Activated naive CD8-positive, alpha-beta T cell treated with anti-CD3 and anti-CD28 coated beads, Interleukin-2, amount 10 ng/mL, durations not matched to agents 7 days and 5 days (primary cell): ENCODE measurements around the gene PDZD8. TPM values are rescaled to one million over a fixed set of nuclear protein-coding genes. Genes with fewer than 3 reads are reported as not detected.

Experiments
- ATAC-seq: fragments of 150-1000 bp; cut with Tn5 transposase; one replicate; pipeline ENCODE4 v1.10.0; 2021; ENCODE audit warnings: low read depth, moderate library complexity
- POLR2A ChIA-PET: fragments of 350-600 bp; sonication (Branson Sonifier 250); formaldehyde crosslinking; loops from one replicate; lab custom pipeline; 2021; ENCODE audit warnings: antibody characterized with exemption; lab: Charles Lee
- DNase-seq: peaks from one replicate; pipeline ENCODE4 v3.0.0; 2021
- H3K27ac Mint-ChIP-seq: one replicate; pipeline ENCODE4 v1.8.0; 2022; ENCODE audit warnings: mild to moderate bottlenecking, mixed read lengths
- H3K27me3 Mint-ChIP-seq: one replicate; pipeline ENCODE4 v1.8.0; 2022; ENCODE audit warnings: mild to moderate bottlenecking, moderate library complexity, mixed read lengths
- H3K36me3 Mint-ChIP-seq: one replicate; pipeline ENCODE4 v1.8.0; 2021; ENCODE audit warnings: mild to moderate bottlenecking, mixed read lengths
- H3K4me1 Mint-ChIP-seq: one replicate; pipeline ENCODE4 v1.8.0; 2021; ENCODE audit warnings: mixed read lengths
- H3K4me3 Mint-ChIP-seq: one replicate; pipeline ENCODE4 v1.8.0; 2022; ENCODE audit warnings: mild to moderate bottlenecking, moderate library complexity, mixed read lengths
- H3K9me3 Mint-ChIP-seq: one replicate; pipeline ENCODE4 v1.8.0; 2021; ENCODE audit warnings: mixed read lengths
- total RNA-seq, 2 experiments: library from RNA; stranded (reverse); gene quantifications; one replicate each; pipeline ENCODE4 v1.2.3, GENCODE V29; 2021

Gene PDZD8, protein sequence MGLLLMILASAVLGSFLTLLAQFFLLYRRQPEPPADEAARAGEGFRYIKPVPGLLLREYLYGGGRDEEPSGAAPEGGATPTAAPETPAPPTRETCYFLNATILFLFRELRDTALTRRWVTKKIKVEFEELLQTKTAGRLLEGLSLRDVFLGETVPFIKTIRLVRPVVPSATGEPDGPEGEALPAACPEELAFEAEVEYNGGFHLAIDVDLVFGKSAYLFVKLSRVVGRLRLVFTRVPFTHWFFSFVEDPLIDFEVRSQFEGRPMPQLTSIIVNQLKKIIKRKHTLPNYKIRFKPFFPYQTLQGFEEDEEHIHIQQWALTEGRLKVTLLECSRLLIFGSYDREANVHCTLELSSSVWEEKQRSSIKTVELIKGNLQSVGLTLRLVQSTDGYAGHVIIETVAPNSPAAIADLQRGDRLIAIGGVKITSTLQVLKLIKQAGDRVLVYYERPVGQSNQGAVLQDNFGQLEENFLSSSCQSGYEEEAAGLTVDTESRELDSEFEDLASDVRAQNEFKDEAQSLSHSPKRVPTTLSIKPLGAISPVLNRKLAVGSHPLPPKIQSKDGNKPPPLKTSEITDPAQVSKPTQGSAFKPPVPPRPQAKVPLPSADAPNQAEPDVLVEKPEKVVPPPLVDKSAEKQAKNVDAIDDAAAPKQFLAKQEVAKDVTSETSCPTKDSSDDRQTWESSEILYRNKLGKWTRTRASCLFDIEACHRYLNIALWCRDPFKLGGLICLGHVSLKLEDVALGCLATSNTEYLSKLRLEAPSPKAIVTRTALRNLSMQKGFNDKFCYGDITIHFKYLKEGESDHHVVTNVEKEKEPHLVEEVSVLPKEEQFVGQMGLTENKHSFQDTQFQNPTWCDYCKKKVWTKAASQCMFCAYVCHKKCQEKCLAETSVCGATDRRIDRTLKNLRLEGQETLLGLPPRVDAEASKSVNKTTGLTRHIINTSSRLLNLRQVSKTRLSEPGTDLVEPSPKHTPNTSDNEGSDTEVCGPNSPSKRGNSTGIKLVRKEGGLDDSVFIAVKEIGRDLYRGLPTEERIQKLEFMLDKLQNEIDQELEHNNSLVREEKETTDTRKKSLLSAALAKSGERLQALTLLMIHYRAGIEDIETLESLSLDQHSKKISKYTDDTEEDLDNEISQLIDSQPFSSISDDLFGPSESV
- 10 to 100 TPM; 16.0 to 18.8 TPM for total RNA-seq

DNA sequence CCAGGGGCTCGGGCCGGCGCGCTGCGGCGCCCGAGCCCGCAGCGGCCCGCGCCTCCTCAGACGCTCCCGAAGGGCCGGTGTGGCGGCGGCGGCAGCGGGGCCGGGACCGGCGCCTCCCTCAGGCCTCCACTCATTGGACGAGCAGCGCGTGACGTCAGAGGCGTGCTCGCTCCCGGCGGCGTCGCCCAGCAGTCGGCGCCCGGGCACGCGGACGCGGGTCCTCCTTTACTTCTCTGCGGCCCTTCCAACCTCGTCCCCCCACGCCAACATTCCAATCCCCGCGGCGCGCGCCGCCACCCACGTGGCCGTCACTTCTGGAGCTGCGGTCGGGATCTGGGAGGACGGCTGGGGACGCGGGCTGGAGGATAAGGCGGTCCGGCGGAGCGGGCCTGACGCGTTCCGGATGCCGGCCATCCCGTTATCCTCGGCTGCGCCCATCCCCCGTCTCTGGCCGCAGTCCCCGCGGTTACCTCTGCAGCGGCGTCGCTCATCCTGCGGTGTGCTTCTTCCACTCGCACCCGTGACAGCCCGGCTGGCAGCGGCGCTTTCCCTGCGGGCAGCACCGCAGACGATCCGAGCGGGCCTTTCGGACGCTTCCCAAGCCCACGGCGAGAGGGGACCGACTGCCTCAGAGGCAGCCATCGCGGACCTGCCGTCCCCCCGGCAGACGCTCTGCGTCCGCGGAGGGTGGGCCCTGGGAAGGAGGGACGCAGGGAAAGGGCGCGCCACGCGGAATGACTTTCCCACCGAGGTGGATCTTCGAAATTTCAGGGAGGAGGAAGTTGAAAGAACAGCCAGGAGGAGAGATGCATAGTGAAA lies at the start of gene PDZD8:
TSS of gene PDZD8 (minus strand) at position 81 of the 819 bp plus-strand sequence. CDS start 213 bp downstream, outside the sequence.
- peak; percentile 93 for DNase-seq
- H3K4me3 Mint-ChIP-seq: peak within 1 kb of the TSS; percentile 93
- POLR2A ChIA-PET: no interaction called here
- peak within 1 kb of the TSS; percentile 87 for H3K27ac Mint-ChIP-seq
- H3K9me3 Mint-ChIP-seq: no peaks in the 10 kb centered on the region
- peaks cover 40% of the 10 kb centered on the region for H3K27me3 Mint-ChIP-seq
- ATAC-seq: peak; percentile 85
- peaks cover 20% of the 10 kb centered on the region for H3K4me1 Mint-ChIP-seq
- peaks cover 6% of the 10 kb centered on the region for H3K36me3 Mint-ChIP-seq

DNA sequence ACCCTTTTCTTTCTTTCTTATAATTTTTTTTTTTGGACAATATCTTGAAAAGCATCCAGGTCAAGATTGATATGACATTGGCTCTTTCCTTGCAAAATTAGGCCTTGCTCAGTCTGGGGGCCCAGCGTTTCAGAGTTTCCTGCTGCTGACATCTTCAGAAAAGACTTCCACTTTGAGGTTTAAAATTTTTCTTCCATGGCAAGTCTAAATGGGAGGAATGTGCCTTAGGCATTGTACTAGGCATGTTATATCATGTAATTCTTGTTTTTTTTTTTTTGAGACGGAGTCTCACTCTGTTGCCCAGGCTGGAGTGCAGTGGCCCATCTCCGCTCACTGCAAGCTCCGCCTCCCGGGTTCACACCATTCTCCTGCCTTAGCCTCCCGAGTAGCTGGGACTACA lies 48.9 kb upstream of the PDZD8 start:
- H3K27ac Mint-ChIP-seq: no peak overlapping the region

DNA sequence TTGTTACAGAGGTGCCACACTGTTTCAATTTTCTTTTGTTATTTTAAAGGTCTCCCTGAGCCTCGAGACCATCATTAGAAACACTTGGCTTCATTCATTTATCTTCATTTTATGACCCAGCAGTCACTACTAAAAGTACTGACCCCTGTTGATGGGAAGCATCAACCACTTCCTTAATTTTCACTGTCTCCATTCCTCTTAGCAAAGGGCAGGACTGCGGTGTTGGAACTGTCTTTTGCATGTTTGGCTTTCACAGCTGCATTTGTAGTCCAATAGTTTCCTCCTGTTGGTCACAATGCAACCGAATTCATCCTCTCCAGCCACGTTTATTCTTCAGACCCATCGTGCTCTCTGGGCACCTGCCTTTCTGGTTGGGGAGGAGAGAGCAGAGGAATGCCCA lies 46.7 kb upstream of the PDZD8 start:
- Mint-ChIP-seq H3K27me3 (peaks cover 10% of the 10 kb centered on the region), H3K4me1 (no peaks in the 10 kb centered on the region), H3K4me3 (no peak overlapping the region), H3K36me3 (no peaks in the 10 kb centered on the region), H3K27ac (no peak overlapping the region), H3K9me3 (no peaks in the 10 kb centered on the region)
- POLR2A ChIA-PET: no interaction called here
- ATAC-seq (no peak), DNase-seq (no peak)

More for the DNA sequence above, 48.9 kb upstream of the PDZD8 start:
- POLR2A ChIA-PET: no interaction called here
- Mint-ChIP-seq H3K4me1 (no peaks in the 10 kb centered on the region), H3K9me3 (no peaks in the 10 kb centered on the region), H3K27me3 (peaks cover 10% of the 10 kb centered on the region), H3K36me3 (no peaks in the 10 kb centered on the region), H3K4me3 (no peak overlapping the region)
- ATAC-seq (no peak), DNase-seq (no peak)

DNA sequence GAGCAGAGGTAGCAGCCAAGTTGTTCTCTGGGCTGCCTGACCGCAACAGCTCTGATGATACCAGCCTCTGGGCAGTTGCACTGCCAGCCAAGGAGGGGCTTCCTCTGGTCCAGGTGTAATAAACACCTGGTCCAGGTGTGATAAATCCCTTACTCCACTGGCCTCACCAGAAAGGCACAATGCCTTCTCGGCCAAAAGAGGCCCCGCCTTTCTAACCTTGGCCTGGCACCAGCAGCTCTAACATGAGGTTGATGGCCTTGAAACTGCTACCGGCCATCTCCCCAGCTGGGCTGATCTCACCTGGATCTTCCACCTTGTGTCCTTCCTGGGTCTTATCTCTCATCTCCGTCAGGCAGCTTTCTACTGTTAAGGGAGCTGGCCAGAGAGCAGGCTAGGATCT lies 45.5 kb upstream of the PDZD8 start:
- ATAC-seq: no peak
- Mint-ChIP-seq H3K4me1 (no peaks in the 10 kb centered on the region), H3K36me3 (no peaks in the 10 kb centered on the region), H3K27me3 (peaks cover 8% of the 10 kb centered on the region), H3K4me3 (no peak overlapping the region), H3K9me3 (no peaks in the 10 kb centered on the region), H3K27ac (no peak overlapping the region)
- POLR2A ChIA-PET: no interaction called here
- DNase-seq: no peak

DNA sequence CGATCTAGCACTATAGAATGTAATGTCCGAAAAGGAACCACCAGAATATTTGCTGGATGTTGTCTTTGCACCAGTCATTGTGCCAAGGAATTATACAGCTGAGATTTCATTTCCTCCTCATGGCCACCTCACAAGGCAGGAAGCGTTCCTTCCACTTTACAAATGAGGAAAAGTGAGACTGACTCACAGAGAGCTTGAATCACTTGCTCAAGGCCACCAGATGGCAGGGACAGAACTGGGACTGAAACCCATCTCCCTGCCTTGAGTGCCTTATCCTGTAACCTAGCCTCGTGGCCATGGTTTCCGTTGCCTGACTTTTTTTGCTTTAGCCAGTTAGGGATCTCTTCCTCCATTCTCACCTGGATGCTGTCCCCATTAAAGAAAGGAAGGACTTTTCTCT lies 44.7 kb upstream of the PDZD8 start:
- Mint-ChIP-seq H3K4me3 (no peak overlapping the region), H3K9me3 (no peaks in the 10 kb centered on the region), H3K27me3 (peaks cover 8% of the 10 kb centered on the region), H3K27ac (no peak overlapping the region), H3K36me3 (no peaks in the 10 kb centered on the region), H3K4me1 (no peaks in the 10 kb centered on the region)
- ATAC-seq: no peak
- POLR2A ChIA-PET: no interaction called here
- DNase-seq: no peak

DNA sequence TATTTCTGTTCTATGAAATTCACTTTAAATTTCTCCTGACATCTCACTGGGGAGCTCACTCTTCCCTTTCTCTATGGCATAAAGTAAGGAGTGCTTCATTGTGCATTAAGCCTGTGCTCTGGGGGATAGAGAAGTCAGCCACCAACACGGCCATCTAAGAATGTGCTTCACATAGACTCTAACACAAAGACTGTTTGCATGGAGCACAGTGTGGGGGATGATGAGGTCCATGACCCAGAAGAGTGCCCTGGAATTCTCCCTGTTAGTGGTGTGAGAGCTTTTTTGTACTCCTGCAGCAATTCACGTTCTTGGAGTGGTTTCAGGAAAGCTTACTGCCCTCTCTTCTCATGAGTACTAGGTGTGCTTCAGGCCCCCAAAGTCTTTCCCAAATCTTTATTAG lies 43.9 kb upstream of the PDZD8 start:
- Mint-ChIP-seq H3K27ac (no peak overlapping the region), H3K27me3 (peaks cover 10% of the 10 kb centered on the region), H3K4me3 (no peak overlapping the region), H3K36me3 (no peaks in the 10 kb centered on the region), H3K4me1 (no peaks in the 10 kb centered on the region), H3K9me3 (no peaks in the 10 kb centered on the region)
- POLR2A ChIA-PET: no interaction called here
- no peak for DNase-seq
- no peak for ATAC-seq

DNA sequence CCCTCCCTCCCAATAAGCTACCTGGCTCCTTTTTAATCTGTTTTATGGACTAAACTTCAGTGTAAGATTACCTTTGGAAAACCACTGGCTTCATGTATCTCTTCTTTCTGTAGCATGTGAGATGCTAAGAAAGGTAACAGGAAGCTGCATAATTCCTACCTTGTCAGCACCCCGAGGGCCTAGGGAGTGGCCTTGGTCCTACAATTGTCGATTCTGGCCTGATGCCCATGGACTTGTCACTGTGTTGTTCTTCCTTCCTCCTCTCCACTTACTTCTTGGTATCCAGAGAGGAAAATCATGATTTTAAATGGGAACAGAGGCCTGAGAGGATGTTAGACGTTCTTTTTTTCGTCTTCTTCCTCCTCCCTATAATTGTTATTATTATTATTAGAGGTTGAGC lies 42.9 kb upstream of the PDZD8 start:
- Mint-ChIP-seq H3K4me1 (no peaks in the 10 kb centered on the region), H3K27me3 (peaks cover 14% of the 10 kb centered on the region), H3K27ac (no peak overlapping the region), H3K36me3 (no peaks in the 10 kb centered on the region), H3K4me3 (no peak overlapping the region), H3K9me3 (no peaks in the 10 kb centered on the region)
- POLR2A ChIA-PET: no interaction called here
- ATAC-seq (no peak), DNase-seq (no peak)

DNA sequence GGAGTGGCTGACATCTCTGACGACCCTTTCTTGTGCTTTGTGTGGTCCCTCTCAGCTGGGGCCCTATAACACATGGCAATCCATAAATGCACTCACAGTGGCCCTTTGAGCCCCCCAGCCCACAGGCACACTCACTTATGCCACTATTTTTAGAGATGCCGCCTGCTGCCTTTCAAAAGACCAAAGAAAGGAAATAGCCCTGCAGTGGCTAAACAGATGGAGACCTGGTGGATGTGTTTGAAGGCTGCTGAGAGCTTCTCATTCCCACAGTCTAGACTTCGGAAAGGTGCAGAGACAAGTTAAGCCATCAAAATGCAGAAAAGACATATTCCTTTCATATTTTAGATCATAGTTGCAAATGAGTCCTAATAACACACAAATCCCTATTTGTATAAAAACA lies 42.0 kb upstream of the PDZD8 start:
- Mint-ChIP-seq H3K4me1 (no peaks in the 10 kb centered on the region), H3K9me3 (no peaks in the 10 kb centered on the region), H3K4me3 (no peak overlapping the region), H3K27me3 (peaks cover 21% of the 10 kb centered on the region), H3K27ac (no peak overlapping the region), H3K36me3 (no peaks in the 10 kb centered on the region)
- no peak for ATAC-seq
- no peak for DNase-seq
- POLR2A ChIA-PET: no interaction called here

DNA sequence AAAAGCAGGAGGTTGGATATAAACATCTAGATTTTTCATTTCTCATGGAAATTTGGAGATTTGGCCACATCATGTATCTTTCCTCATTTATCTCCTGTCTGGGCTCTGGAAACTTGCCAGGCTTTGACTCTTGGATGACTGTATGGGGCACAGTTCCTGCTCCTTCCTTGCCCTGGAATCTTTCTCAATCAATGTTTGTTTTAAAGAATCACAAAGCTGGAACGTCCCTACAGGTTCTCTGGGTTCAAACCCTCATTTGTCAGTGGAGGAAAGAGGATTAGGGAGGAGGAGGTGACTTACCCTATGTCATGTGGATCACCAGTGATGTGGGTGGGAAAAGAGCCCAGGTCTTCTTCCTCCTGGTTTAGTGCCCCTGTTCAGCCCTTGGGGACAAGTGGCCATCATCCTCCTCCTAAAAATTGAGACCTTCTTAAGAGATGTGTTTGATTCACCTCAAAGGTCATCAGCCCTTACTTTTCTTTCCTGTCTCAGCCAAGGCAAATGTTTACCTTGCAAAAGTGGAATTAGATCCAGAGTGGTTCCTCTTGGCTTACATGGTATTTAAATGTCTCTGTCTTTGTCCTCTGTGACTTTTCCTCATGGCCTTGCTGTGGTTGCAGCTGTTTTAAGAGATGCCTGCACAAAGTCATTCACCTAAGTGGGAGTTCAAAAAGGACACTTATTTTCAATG lies 38.8 kb upstream of the PDZD8 start:
- ATAC-seq: no peak
- Mint-ChIP-seq H3K36me3 (no peaks in the 10 kb centered on the region), H3K27ac (no peak overlapping the region), H3K9me3 (no peaks in the 10 kb centered on the region), H3K27me3 (peaks cover 23% of the 10 kb centered on the region), H3K4me3 (no peak overlapping the region), H3K4me1 (no peaks in the 10 kb centered on the region)
- POLR2A ChIA-PET: no interaction called here
- DNase-seq: no peak

DNA sequence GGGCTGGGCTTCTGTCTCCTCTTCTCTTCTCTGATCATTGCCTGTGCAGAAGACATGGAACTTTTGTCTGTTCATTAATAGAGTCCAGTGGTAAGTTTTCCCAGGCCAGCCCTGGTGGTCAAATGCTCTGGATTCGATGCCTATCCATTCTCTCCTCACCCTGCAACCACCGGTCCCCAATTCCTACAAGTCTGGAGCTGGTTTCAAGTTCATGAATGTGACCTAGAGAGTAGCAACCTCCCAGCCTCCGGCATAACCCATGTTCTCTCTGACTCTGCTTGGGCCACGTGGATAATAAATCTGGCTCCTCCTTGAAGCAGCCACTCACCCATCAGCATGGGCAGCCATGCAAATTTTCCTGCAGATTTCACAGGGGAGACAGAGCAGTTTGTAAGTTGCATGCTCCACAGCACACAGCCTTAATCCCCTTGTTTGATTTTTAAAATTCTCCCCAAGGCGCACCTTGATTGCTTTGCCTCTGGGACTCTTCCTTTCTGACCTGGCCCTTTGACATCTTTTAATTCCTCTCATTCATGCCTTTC lies 37.3 kb upstream of the PDZD8 start:
- H3K4me3 Mint-ChIP-seq: no peak overlapping the region
- H3K27me3 Mint-ChIP-seq: peaks cover 19% of the 10 kb centered on the region
- DNase-seq (no peak), ATAC-seq (no peak)
- no peaks in the 10 kb centered on the region for H3K9me3 Mint-ChIP-seq
- POLR2A ChIA-PET: no interaction called here
- no peaks in the 10 kb centered on the region for H3K4me1 Mint-ChIP-seq
- H3K36me3 Mint-ChIP-seq: no peaks in the 10 kb centered on the region
- H3K27ac Mint-ChIP-seq: no peak overlapping the region

DNA sequence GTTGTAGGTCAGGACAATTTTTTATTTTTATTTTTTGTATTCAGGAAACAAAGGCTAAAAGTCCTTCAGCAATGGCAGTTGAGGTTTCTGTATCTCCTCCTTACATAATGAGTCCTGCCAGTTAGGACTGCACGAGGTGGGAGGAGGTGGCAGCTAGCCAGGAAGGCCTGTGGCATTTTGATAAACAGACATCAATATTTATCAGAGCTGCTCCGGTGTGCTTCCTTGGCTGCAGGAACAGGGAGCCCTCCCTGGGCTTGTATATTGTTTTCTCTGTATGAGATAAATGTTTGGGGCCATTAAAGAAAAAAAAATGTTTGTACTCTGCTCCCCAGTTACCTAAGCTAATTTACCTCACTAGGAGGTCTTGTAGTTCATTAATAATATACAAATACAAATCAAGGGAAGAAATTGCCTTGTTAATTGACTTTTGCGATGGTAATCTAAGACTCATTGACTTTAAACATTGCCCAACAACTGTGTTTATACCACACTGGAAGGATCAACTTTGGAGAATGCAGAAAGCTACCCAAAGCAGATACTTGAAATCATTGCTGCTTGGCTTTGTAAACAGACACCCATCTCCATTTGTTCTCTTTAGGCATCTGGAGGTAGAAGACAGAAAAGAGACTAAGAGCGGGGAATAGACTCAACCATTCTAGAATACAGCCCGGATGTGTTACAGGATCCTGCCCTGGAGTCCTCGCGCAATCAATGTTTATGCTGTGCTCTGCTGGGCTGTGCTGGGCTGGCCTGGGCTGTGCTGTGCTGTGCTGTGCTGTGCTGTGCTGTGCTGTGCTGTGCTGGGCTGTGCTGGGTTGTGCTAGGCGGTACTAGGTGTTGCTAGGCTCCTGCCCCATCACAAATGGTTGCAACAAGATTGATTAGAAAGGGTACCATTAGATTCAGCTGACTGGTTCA lies 36.5 kb upstream of the PDZD8 start:
- Mint-ChIP-seq H3K27ac (no peak overlapping the region), H3K4me1 (no peaks in the 10 kb centered on the region), H3K27me3 (peaks cover 19% of the 10 kb centered on the region), H3K36me3 (no peaks in the 10 kb centered on the region), H3K9me3 (no peaks in the 10 kb centered on the region), H3K4me3 (no peak overlapping the region)
- ATAC-seq (no peak), DNase-seq (no peak)
- POLR2A ChIA-PET: no interaction called here
